ENCODE measurements around the gene LACRT.

- TF ChIP-seq, protein P1, sequence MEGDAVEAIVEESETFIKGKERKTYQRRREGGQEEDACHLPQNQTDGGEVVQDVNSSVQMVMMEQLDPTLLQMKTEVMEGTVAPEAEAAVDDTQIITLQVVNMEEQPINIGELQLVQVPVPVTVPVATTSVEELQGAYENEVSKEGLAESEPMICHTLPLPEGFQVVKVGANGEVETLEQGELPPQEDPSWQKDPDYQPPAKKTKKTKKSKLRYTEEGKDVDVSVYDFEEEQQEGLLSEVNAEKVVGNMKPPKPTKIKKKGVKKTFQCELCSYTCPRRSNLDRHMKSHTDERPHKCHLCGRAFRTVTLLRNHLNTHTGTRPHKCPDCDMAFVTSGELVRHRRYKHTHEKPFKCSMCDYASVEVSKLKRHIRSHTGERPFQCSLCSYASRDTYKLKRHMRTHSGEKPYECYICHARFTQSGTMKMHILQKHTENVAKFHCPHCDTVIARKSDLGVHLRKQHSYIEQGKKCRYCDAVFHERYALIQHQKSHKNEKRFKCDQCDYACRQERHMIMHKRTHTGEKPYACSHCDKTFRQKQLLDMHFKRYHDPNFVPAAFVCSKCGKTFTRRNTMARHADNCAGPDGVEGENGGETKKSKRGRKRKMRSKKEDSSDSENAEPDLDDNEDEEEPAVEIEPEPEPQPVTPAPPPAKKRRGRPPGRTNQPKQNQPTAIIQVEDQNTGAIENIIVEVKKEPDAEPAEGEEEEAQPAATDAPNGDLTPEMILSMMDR (IDR thresholded peaks at IDR 0.05): no peak
- TF ChIP-seq POLR2A (IDR thresholded peaks at IDR 0.05): no peak
- no peak for TF ChIP-seq EP300 (IDR thresholded peaks at IDR 0.05)
Observed at GRCh38 chr12:54680374-54680773, 45.7 kb upstream of the LACRT start.
